Mesenchymal stem cell (in vitro differentiated cells and primary cell): ENCODE results near the gene LRRC26.

Experiments
- DNase-seq: peaks from one replicate; pipeline ENCODE4 v3.0.0-alpha.2; 2013
- H2AFZ ChIP-seq: one replicate; pipeline ENCODE4 v1.6.1; 2013; ENCODE audit warnings: low read depth, mild to moderate bottlenecking, control low read depth, inconsistent platforms, low read length, moderate library complexity
- H2AK5ac ChIP-seq: 2 replicates; pipeline ENCODE4 v1.6.1; 2013; ENCODE audit warnings: low read length, moderate library complexity, mild to moderate bottlenecking, inconsistent platforms; ENCODE audit not compliant: severe bottlenecking
- H2BK120ac ChIP-seq: one replicate; pipeline ENCODE4 v1.6.1; 2013; ENCODE audit warnings: low read depth, mild to moderate bottlenecking, inconsistent platforms, low read length, moderate library complexity
- H2BK12ac ChIP-seq, 2 experiments: one replicate each; pipeline ENCODE4 v1.6.1; 2013; ENCODE audit warnings: inconsistent platforms in 2 of 2, low read length in 2 of 2, mild to moderate bottlenecking in 2 of 2, moderate library complexity in 2 of 2, control low read depth in 1 of 2
- H2BK15ac ChIP-seq: one replicate; pipeline ENCODE4 v1.6.1; 2013; ENCODE audit warnings: mild to moderate bottlenecking, low read depth, inconsistent platforms; ENCODE audit not compliant: poor library complexity, severe bottlenecking
- H2BK5ac ChIP-seq: 2 replicates; pipeline ENCODE4 v1.6.1; 2013; ENCODE audit warnings: low read depth, mild to moderate bottlenecking, low read length, control low read depth, inconsistent platforms; ENCODE audit not compliant: poor library complexity, severe bottlenecking
- H3K14ac ChIP-seq, 2 experiments: one replicate each; pipeline ENCODE4 v1.6.1; 2013; ENCODE audit warnings: inconsistent platforms in 2 of 2, low read length in 2 of 2, control low read depth in 1 of 2, mild to moderate bottlenecking in 1 of 2, moderate library complexity in 1 of 2
- H3K18ac ChIP-seq, 2 experiments: one replicate each; pipeline ENCODE4 v1.6.1; 2013; ENCODE audit warnings: inconsistent platforms in 2 of 2, low read length in 2 of 2, control low read depth in 1 of 2, low read depth in 1 of 2, mild to moderate bottlenecking in 1 of 2
- H3K23ac ChIP-seq, 2 experiments: one replicate each; pipeline ENCODE4 v1.6.1; 2013; ENCODE audit warnings: inconsistent platforms in 2 of 2, low read length in 2 of 2, mild to moderate bottlenecking in 2 of 2, moderate library complexity in 2 of 2, control low read depth in 1 of 2
- H3K27ac ChIP-seq: 2 replicates; pipeline ENCODE4 v1.5.1; 2013; ENCODE audit warnings: mild to moderate bottlenecking, moderate library complexity, low read length, control low read depth, inconsistent platforms; ENCODE audit not compliant: poor library complexity, severe bottlenecking
- H3K27me3 ChIP-seq, 2 experiments: 2 replicates each; pipeline versions ENCODE4 v1.6.1 to v1.7.0; 2013; ENCODE audit warnings: low read length in 2 of 2, mild to moderate bottlenecking in 2 of 2, moderate library complexity in 2 of 2, control low read depth in 1 of 2, inconsistent platforms in 1 of 2; ENCODE audit not compliant: control insufficient read depth in 1 of 2, insufficient read depth in 1 of 2
- H3K36me3 ChIP-seq, 2 experiments: 2 replicates each; pipeline versions ENCODE4 v1.6.1 to v1.7.0; 2013; ENCODE audit warnings: low read length in 2 of 2, control low read depth in 1 of 2, inconsistent platforms in 1 of 2, low read depth in 1 of 2, mild to moderate bottlenecking in 1 of 2; ENCODE audit not compliant: insufficient read depth in 2 of 2, control insufficient read depth in 1 of 2
- H3K4ac ChIP-seq, 2 experiments: one replicate each; pipeline ENCODE4 v1.6.1; 2013; ENCODE audit warnings: inconsistent platforms in 2 of 2, low read length in 2 of 2, mild to moderate bottlenecking in 2 of 2, moderate library complexity in 2 of 2, control low read depth in 1 of 2, low read depth in 1 of 2
- H3K4me1 ChIP-seq: 2 replicates; pipeline ENCODE4 v1.6.1; 2013; ENCODE audit warnings: low read depth, low read length, control low read depth; ENCODE audit not compliant: control insufficient read depth, insufficient read depth
- H3K4me2 ChIP-seq: 2 replicates; pipeline ENCODE4 v1.6.1; 2013; ENCODE audit warnings: low read length, mild to moderate bottlenecking, inconsistent platforms; ENCODE audit not compliant: poor library complexity, severe bottlenecking
- H3K4me3 ChIP-seq, 2 experiments: 2 replicates each; pipeline versions ENCODE4 v1.5.1 to v1.7.0; 2013; ENCODE audit warnings: low read length in 2 of 2, mild to moderate bottlenecking in 2 of 2, control low read depth in 1 of 2, low read depth in 1 of 2; ENCODE audit not compliant: insufficient read depth in 1 of 2
- H3K79me1 ChIP-seq: replicated peaks from 2 replicates; pipeline ENCODE4 v1.6.1; 2013; ENCODE audit warnings: mild to moderate bottlenecking, control low read depth, low read length, inconsistent platforms; ENCODE audit not compliant: poor library complexity, severe bottlenecking
- H3K9ac ChIP-seq: 2 replicates; pipeline ENCODE4 v1.7.0; 2013; ENCODE audit warnings: mild to moderate bottlenecking, low read length, moderate library complexity
- H3K9me3 ChIP-seq: 2 replicates; pipeline ENCODE4 v1.7.0; 2013; ENCODE audit warnings: mild to moderate bottlenecking, low read length; ENCODE audit not compliant: control insufficient read depth
- H4K8ac ChIP-seq: one replicate; pipeline ENCODE4 v1.6.1; 2013; ENCODE audit warnings: inconsistent platforms, mild to moderate bottlenecking, low read length, moderate library complexity
- H4K91ac ChIP-seq: one replicate; pipeline ENCODE4 v1.6.1; 2013; ENCODE audit warnings: mild to moderate bottlenecking, low read length, inconsistent platforms
- WGBS: methylation state at CpG from one replicate; pipeline ENCODE4 v1.1.7; 2013; ENCODE audit warnings: mixed read lengths; 5-methylcytosine and 5-hydroxymethylcytosine counted together

Gene LRRC26

DNA sequence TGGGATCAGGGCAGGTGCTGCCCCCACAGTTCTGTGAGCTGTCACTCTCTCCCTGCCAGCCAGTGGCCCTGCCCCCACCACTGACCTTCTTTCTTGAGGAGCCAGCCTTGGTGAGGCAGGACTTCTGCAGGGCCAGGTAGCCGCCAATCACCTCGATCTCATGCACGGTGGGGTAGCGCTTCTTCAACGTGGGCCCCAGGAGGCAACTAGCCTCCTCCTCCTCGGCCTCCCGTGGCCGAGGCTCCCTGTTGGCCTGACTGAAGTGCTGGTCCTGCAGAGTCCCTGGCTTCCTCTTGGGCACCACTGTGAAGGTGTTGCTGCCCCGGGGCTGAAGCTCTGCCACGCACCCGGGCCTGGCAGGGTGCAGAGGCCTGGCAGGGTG lies 29.0 kb upstream of the LRRC26 start:
- Histone ChIP-seq H4K91ac (peak overlapping the region; percentile 63), H3K4me3 (peak overlapping the region in 1 of 2 experiments; percentile 71), H3K27ac (no peak overlapping the region), H2BK15ac (no peak overlapping the region), H3K18ac (no peak overlapping the region), H3K27me3 (no peaks in the 10 kb centered on the region), H2AK5ac (no peak overlapping the region), H2BK120ac (no peak overlapping the region), H2AFZ (no peak overlapping the region), H3K79me1 (peaks cover 31% of the 10 kb centered on the region), H3K4me1 (peaks cover 60% of the 10 kb centered on the region), H2BK12ac (no peak overlapping the region), H3K9me3 (no peaks in the 10 kb centered on the region), H3K4ac (no peak overlapping the region), H3K36me3 (peaks cover 2 to 19% of the 10 kb centered on the region in 2 experiments), H4K8ac (no peak overlapping the region), H2BK5ac (no peak overlapping the region), H3K9ac (peak overlapping the region; percentile 57), H3K14ac (peak overlapping the region in 1 of 2 experiments; percentile 2), H3K23ac (peak overlapping the region in 1 of 2 experiments; percentile 57), H3K4me2 (peak overlapping the region; percentile 87)
- DNase-seq = no peak
- WGBS = 91% methylated on average over 11 of the region's 11 CpGs

DNA sequence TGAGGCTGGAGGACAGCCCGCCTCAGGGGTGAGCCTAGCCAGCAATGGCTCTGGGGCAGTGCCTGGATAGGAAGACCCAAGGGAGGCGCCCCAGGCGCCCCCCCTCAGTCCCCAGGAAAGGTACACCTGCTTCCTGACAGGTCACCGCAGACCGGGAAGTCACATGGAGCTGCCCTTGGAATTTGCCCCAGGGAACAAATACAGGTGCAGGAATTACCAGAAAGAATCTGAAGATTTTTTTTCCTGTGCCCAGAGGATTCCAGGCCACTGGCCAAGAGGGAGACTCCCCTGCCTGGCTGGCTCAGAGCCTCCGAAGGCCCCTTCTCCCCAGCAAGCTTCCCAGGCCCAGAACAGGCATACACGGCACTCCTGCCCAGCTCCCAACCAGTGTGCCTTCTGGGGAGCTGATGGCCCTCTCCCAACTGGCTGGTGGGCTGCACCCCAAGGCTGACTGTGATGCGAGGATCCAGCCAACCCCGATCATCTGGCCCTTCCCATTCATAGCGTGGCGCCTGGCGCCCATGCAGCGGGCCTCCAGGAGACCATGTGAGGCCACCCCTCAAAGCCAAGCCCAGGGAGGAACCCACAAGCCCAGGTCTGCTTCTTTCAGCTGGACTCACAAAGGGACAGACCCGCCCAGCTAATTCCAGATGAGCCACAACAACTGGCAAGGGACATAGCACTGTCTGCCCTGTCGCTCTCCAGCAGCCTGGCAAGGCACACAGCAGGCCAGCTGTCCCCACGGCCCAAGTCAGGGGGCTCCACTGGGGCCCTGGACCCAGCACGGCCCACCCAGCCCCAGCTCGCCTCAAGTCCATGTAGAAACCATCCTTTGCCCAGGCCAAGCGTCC lies 28.4 kb upstream of the LRRC26 start:
- peak overlapping the region in 1 of 2 experiments; percentile 71 for H3K4me3 ChIP-seq
- DNase-seq = no peak
- H2BK12ac ChIP-seq = no peak overlapping the region
- H3K4ac ChIP-seq = no peak overlapping the region
- H4K91ac ChIP-seq = peak overlapping the region; percentile 63
- H3K4me2 ChIP-seq = peak overlapping the region; percentile 26
- WGBS = 95% methylated on average over 19 of the region's 19 CpGs
- H3K18ac ChIP-seq = no peak overlapping the region
- no peak overlapping the region for H3K27ac ChIP-seq
- no peak overlapping the region for H2BK120ac ChIP-seq
- peak overlapping the region; percentile 22 for H4K8ac ChIP-seq
- no peak overlapping the region for H2BK5ac ChIP-seq
- H3K9me3 ChIP-seq = no peaks in the 10 kb centered on the region
- H3K4me1 ChIP-seq = peaks cover 67% of the 10 kb centered on the region
- H3K14ac ChIP-seq = no peak overlapping the region
- no peak overlapping the region for H2BK15ac ChIP-seq
- no peaks in the 10 kb centered on the region for H3K27me3 ChIP-seq
- no peak overlapping the region for H2AFZ ChIP-seq
- H3K23ac ChIP-seq = no peak overlapping the region
- no peak overlapping the region for H2AK5ac ChIP-seq
- peaks cover 0 to 21% of the 10 kb centered on the region in 2 experiments for H3K36me3 ChIP-seq
- H3K79me1 ChIP-seq = peaks cover 36% of the 10 kb centered on the region
- H3K9ac ChIP-seq = peak overlapping the region; percentile 57

DNA sequence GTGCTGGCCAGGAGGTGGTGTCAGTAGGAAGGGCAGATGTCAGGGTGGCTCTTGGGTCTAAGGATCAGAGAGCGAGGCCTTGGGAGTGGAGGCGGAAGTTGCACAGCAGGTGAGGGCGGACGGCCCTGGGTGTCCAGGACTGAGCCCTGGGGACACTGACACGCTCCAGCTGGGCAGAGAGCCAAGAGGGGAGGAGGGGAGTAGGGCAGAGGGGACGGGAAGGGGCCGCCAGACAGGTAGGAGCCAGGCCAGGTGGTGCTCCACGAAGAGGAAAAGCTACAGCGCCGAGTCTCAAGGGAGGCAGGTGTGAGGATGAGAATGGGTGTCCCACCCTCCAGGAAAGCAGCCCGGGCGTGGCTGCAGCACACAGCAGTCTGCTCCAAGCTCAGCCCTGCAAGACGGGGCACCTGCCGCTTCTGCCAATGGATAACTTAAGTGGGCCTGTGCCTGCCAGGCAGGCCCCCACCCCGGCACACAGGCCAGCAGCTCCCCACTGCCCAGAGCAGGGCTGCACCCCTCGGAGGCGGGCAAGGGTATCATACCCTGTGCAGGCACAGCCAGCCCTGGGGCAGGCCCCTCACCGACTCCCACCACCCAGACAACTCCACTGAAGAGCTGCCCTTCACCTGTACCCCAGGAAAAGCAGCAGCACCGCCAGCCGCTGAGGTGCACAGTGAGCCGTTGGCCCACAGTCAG lies 25.8 kb upstream of the LRRC26 start:
- H2BK120ac ChIP-seq = no peak overlapping the region
- no peak overlapping the region for H3K4ac ChIP-seq
- no peak overlapping the region for H3K4me3 ChIP-seq
- H2AK5ac ChIP-seq = no peak overlapping the region
- H3K79me1 ChIP-seq = peaks cover 50% of the 10 kb centered on the region
- no peak overlapping the region for H2BK15ac ChIP-seq
- H3K18ac ChIP-seq = no peak overlapping the region
- no peak overlapping the region for H3K27ac ChIP-seq
- no peak overlapping the region for H2BK12ac ChIP-seq
- no peak overlapping the region for H3K23ac ChIP-seq
- DNase-seq = no peak
- H4K91ac ChIP-seq = peak overlapping the region; percentile 3
- H3K27me3 ChIP-seq = no peaks in the 10 kb centered on the region
- H3K9ac ChIP-seq = no peak overlapping the region
- H3K9me3 ChIP-seq = no peaks in the 10 kb centered on the region
- H3K4me2 ChIP-seq = no peak overlapping the region
- H2AFZ ChIP-seq = no peak overlapping the region
- 95% methylated on average over 20 of the region's 21 CpGs for WGBS
- H4K8ac ChIP-seq = no peak overlapping the region
- no peak overlapping the region for H2BK5ac ChIP-seq
- H3K14ac ChIP-seq = no peak overlapping the region
- peaks cover 69% of the 10 kb centered on the region for H3K4me1 ChIP-seq
- peaks cover 17 to 43% of the 10 kb centered on the region in 2 experiments for H3K36me3 ChIP-seq

GRCh38 chr9:137194909-137195308 lies 25.1 kb upstream of the LRRC26 start:
- no peak overlapping the region for H4K8ac ChIP-seq
- H3K36me3 ChIP-seq = peaks cover 25 to 51% of the 10 kb centered on the region in 2 experiments
- H3K23ac ChIP-seq = no peak overlapping the region
- H4K91ac ChIP-seq = peak overlapping the region; percentile 41
- no peak overlapping the region for H3K4me3 ChIP-seq
- no peak overlapping the region for H3K14ac ChIP-seq
- peaks cover 75% of the 10 kb centered on the region for H3K4me1 ChIP-seq
- no peak overlapping the region for H2BK5ac ChIP-seq
- H3K79me1 ChIP-seq = peaks cover 52% of the 10 kb centered on the region
- DNase-seq = no peak
- no peak overlapping the region for H2AK5ac ChIP-seq
- H2AFZ ChIP-seq = no peak overlapping the region
- no peak overlapping the region for H3K9ac ChIP-seq
- 80% methylated on average over 10 of the region's 10 CpGs for WGBS
- H2BK15ac ChIP-seq = no peak overlapping the region
- no peak overlapping the region for H3K18ac ChIP-seq
- no peak overlapping the region for H3K27ac ChIP-seq
- no peaks in the 10 kb centered on the region for H3K9me3 ChIP-seq
- no peaks in the 10 kb centered on the region for H3K27me3 ChIP-seq
- H3K4ac ChIP-seq = no peak overlapping the region
- no peak overlapping the region for H2BK120ac ChIP-seq
- H3K4me2 ChIP-seq = no peak overlapping the region
- H2BK12ac ChIP-seq = peak overlapping the region in 1 of 2 experiments; percentile 20
